ENCODE results near the gene IGSF23. TPM values are rescaled to one million over a fixed set of nuclear protein-coding genes. Genes with fewer than 3 reads are reported as not detected.
"Not testable (repeated sequence)": the region's sequence is repeated elsewhere in the genome, so short reads cannot be mapped to it uniquely, and the experiment has no call there.

Gene IGSF23
- total and polyA plus RNA-seq, 2 of the 13 experiments (the other 11 are each of a cell fraction or from before 2014, with no cell fraction given) = 2.3 to 8.8 TPM

DNA sequence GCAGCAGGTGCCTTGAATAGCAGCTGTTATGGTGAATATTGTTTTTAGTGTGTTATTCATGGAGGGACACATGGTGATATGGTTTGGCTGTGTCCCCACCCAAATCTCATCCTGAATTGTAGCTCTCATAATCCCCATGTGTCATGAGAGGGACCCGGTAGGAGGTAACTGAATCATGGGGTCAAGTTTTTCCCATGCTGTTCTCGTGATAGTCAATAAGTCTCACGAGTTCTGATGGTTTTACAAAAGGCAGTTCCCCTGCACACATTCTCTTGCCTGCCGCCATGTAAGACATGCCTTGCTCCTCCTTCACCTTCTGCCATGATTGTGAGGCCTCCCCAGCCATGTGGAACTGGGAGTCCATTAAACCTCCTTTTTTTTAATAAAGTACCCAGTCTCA is 12.3 kb downstream of the IGSF23 start:
- DNase-seq (ENCODE audit: low spot score); H3K4me3 ChIP-seq (replicated peaks in 1 of 3; ENCODE audit: insufficient read depth in 1 of 3, low read depth in 2 of 3, low read length in 3 of 3); H3K79me2 ChIP-seq (ENCODE audit: insufficient read depth, low read length); ATAC-seq; in situ Hi-C loops (cut with HindIII; ENCODE audit: extremely low pct_ligation_motif_present, low pct_unique_long_range_greater_than_20kb); H2AFZ ChIP-seq (ENCODE audit: low read length); H3K9me3 ChIP-seq (ENCODE audit: low read length); H3K4me2 ChIP-seq (ENCODE audit: low read depth, low read length); H3K9ac ChIP-seq (ENCODE audit: insufficient read depth, low read depth, low read length); H4K20me1 ChIP-seq (ENCODE audit: insufficient read depth, low read length); intact Hi-C loops (cut with micrococcal nuclease; ENCODE audit: unreplicated experiment); CTCF ChIA-PET (ENCODE audit: low intra/inter-chr PET ratio, low total read pairs); BruUV-seq (replicated peaks); H3K27me3 ChIP-seq (ENCODE audit: control insufficient read depth in 1 of 2, insufficient read depth in 2 of 2, low read length in 2 of 2); FAIRE-seq: not testable (repeated sequence)
- Histone ChIP-seq H3K27ac (ENCODE audit: extremely low read length, insufficient read depth, low read length) (peak overlapping the region; percentile 69), H3K4me1 (ENCODE audit: insufficient read depth, low read length) (peaks cover 62% of the 10 kb centered on the region), H3K36me3 (replicated peaks in 1 of 2; ENCODE audit: control insufficient read depth in 1 of 2, insufficient read depth in 2 of 2, low read length in 2 of 2) (peaks cover 5 to 21% of the 10 kb centered on the region in 2 experiments; a peak in 4 of 5 replicates)
- POLR2A ChIA-PET = interaction anchor here (0.6 to 6.0 kb wide), 7 partner anchors 9 to 53 kb away, joined by 3 to 87 read pairs (median 5); partner anchors contain the start of genes IGSF23 and PVR
- 81% methylated on average over 4 of the region's 4 CpGs for WGBS (ENCODE audit: low lambda C conversion rate)
- TF ChIP-seq, protein P1, sequence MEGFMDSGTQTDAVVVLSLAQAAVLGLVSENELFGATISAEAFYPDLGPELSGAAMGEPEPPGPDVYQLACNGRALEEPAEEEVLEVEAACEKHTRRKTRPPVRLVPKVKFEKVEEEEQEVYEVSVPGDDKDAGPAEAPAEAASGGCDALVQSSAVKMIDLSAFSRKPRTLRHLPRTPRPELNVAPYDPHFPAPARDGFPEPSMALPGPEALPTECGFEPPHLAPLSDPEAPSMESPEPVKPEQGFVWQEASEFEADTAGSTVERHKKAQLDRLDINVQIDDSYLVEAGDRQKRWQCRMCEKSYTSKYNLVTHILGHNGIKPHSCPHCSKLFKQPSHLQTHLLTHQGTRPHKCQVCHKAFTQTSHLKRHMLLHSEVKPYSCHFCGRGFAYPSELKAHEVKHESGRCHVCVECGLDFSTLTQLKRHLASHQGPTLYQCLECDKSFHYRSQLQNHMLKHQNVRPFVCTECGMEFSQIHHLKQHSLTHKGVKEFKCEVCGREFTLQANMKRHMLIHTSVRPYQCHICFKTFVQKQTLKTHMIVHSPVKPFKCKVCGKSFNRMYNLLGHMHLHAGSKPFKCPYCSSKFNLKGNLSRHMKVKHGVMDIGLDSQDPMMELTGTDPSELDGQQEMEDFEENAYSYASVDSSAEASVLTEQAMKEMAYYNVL (CRISPR knock-in tag; IDR thresholded peaks at IDR 0.05; ENCODE audit: borderline replicate concordance) = 0 out of 2 replicates have a peak, but pooled peaks have one; percentile 13
- peak; percentile 51; the same call in 1 of the 2 replicates for TF ChIP-seq ZNF431 (CRISPR knock-in tag; IDR thresholded peaks at IDR 0.05; ENCODE audit: borderline replicate concordance, low read depth)
- TF ChIP-seq, protein P2, sequence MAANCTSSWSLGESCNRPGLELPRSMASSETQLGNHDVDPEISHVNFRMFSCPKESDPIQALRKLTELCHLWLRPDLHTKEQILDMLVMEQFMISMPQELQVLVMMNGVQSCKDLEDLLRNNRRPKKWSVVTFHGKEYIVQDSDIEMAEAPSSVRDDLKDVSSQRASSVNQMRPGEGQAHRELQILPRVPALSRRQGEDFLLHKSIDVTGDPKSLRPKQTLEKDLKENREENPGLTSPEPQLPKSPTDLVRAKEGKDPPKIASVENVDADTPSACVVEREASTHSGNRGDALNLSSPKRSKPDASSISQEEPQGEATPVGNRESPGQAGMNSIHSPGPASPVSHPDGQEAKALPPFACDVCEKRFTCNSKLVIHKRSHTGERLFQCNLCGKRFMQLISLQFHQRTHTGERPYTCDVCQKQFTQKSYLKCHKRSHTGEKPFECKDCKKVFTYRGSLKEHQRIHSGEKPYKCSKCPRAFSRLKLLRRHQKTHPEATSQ (CRISPR knock-in tag; IDR thresholded peaks at IDR 0.05; ENCODE audit: borderline replicate concordance) = 0 out of 2 replicates have a peak, but pooled peaks have one; percentile 40
- peak; percentile 77; the same call in 1 of the 2 replicates for TF ChIP-seq ZNF430 (CRISPR knock-in tag; IDR thresholded peaks at IDR 0.05)
